SIG-M5 (cell line): ENCODE measurements around the gene MCTS1.
"Not testable (repeated sequence)": the region's sequence is repeated elsewhere in the genome, so short reads cannot be mapped to it uniquely, and the experiment has no call there.

Experiments
- DNase-seq: peaks from one replicate; lab custom pipeline; 2025; lab: John Stamatoyannopoulos, UW

The MCTS1 gene

GRCh38 chrX:120629667-120630537 is 26.0 kb downstream of the MCTS1 start, which contains the start of gene C1GALT1C1:
Gene C1GALT1C1, minus strand, starts transcription at chrX:120630054. Its CDS starts 2,888 bp downstream, at chrX:120627166.
- peak; percentile 89 for DNase-seq

GRCh38 chrX:120638619-120639018 is 34.7 kb downstream of the MCTS1 start:
- DNase-seq: no peak

GRCh38 chrX:120642871-120643270 is 39.0 kb downstream of the MCTS1 start:
- no peak for DNase-seq

GRCh38 chrX:120647127-120647526 is 43.2 kb downstream of the MCTS1 start:
- no peak for DNase-seq

- not testable (repeated sequence) for DNase-seq
Observed at GRCh38 chrX:120652256-120652655, 48.4 kb downstream of the MCTS1 start.

GRCh38 chrX:120653000-120653399 is 49.1 kb downstream of the MCTS1 start:
- DNase-seq: no peak

GRCh38 chrX:120660637-120661036 is 56.7 kb downstream of the MCTS1 start:
- no peak for DNase-seq
